Ovary (tissue), 9 donors: ENCODE results near the gene TPRA1. TPM values are rescaled to one million over a fixed set of nuclear protein-coding genes. Genes with fewer than 3 reads are reported as not detected.

Experiments
- DNase-seq, 5 donors: peaks; one replicate each; pipeline ENCODE4 v3.0.0-alpha.2; 2019 to 2020
- H3K27ac ChIP-seq, 2 donors: fragments of 200-600 bp; one replicate each; pipeline versions ENCODE4 v1.5.1 to v1.8.0; 2019 to 2022
- H3K27me3 ChIP-seq: fragments of 200-600 bp; one replicate; pipeline ENCODE4 v1.8.0; 2022
- H3K36me3 ChIP-seq: fragments of 200-600 bp; sonication (generic); one replicate; pipeline ENCODE4 v1.5.1; 2019
- H3K4me1 ChIP-seq: one replicate; pipeline ENCODE4 v1.8.1; 2013; ENCODE audit warnings: mild to moderate bottlenecking, moderate library complexity; ENCODE audit not compliant: insufficient read depth
- H3K4me3 ChIP-seq: fragments of 200-600 bp; sonication (generic); one replicate; pipeline ENCODE4 v1.5.1; 2017
- H3K9me3 ChIP-seq, 2 donors: fragments of 200-600 bp in 1 of 2; sonication (generic) in 1 of 2; one replicate each; pipeline versions ENCODE4 v1.5.1 to v1.8.1; 2013 to 2019; ENCODE audit warnings: mild to moderate bottlenecking in 1 of 2, moderate library complexity in 1 of 2
- EP300 ChIP-seq: sonication (generic); formaldehyde crosslinking; IDR thresholded peaks from one replicate; pipeline ENCODE4 v1.6.1; 2017; ENCODE audit warnings: antibody characterized with exemption
- POLR2A ChIP-seq: fragments of 450-650 bp; IDR thresholded peaks from one replicate; pipeline ENCODE4 v1.6.1; 2017; ENCODE audit warnings: antibody characterized with exemption, mild to moderate bottlenecking, moderate library complexity
- WGBS, 3 donors: extraction: QIAGEN DNeasy Blood & Tissue Kit in 1 of 3; methylation state at CpG; one replicate each; pipeline versions ENCODE4 v1.1.5 to v1.1.7; 2013 to 2017; 5-methylcytosine and 5-hydroxymethylcytosine counted together
- intact Hi-C, 4 donors: fragments of 100-400 bp; cut with DNase I; formaldehyde crosslinking; loops; one replicate each; pipeline versions ENCODE4 v1.11.0 to v1.15.1; 2022 to 2023
- polyA plus RNA-seq, 2 donors: library from polyadenylated mRNA; stranded (reverse); fragments of 200-250 nt in 1 of 2; fragments of 350-450 nt in 1 of 2; fragmentation: Illumina TruSeq in 1 of 2; extraction: RNeasy Lipid Tissue Mini Kit (QIAGEN cat#74804) in 1 of 2; gene quantifications; one replicate each; pipeline ENCODE4 v1.2.3, GENCODE V29; 2013 to 2014
- total RNA-seq, 7 donors: library from RNA; depleted of rRNA in 2 of 7; stranded (reverse); fragments of >200 nt in 2 of 7; fragmentation: NEBNext Ultra II Directional in 3 of 7; extraction: Animal tissue kit (Norgen Biotek cat#: 25700) in 3 of 7; gene quantifications; one replicate each; pipeline versions ENCODE4 v1.1.0 to v1.2.4, GENCODE V29; 2016 to 2023
- TF ChIP-seq, protein P1 (sequence below), 3 donors: fragments of 450-650 bp in 2 of 3; fragments of 200-600 bp in 1 of 3; IDR thresholded peaks; one replicate each; pipeline versions ENCODE4 v1.5.1 to v1.8.0; 2016 to 2022; ENCODE audit warnings: antibody characterized with exemption in 3 of 3, mild to moderate bottlenecking in 1 of 3
- donor health status: DM: no; HTN: no; CAD: no; lungs with moderate emphysema.
- donor health status: DM: no; HTN: no; CAD: no.
- donor health status: Bipolar disorder and iron deficiency.
- donor health status: DM: yes; HTN: yes; CAD: no.
- donor health status: DM: no; HTN: no; CAD: no.
- donor health status: DM: yes; HTN: yes; CAD: no.

The TPRA1 gene
- total and polyA plus RNA-seq, 9 donors, result 6.4 to 40.3 (median 36.6) TPM

DNA sequence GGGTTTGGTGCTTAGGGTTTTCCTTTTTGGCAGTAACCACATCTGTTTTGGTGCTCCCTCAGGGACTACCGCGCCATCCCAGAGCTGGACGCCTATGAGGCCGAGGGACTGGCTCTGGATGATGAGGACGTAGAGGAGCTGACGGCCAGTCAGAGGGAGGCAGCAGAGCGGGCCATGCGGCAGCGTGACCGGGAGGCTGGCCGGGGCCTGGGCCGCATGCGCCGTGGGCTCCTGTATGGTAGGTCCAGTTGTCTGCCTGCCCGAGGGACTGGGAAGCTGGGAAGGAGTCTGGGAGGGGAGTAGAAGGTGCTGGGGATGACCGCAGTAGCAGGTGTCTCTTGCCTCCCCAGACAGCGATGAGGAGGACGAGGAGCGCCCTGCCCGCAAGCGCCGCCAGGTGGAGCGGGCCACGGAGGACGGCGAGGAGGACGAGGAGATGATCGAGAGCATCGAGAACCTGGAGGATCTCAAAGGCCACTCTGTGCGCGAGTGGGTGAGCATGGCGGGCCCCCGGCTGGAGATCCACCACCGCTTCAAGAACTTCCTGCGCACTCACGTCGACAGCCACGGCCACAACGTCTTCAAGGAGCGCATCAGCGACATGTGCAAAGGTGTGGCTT, 14.1 kb upstream of the TPRA1 start:
- Histone ChIP-seq H3K9me3 (no peaks in the 10 kb centered on the region), H3K4me3 (no peak overlapping the region), H3K27ac (no peak overlapping the region), H3K4me1 (no peaks in the 10 kb centered on the region), H3K36me3 (no peaks in the 10 kb centered on the region), H3K27me3 (no peaks in the 10 kb centered on the region)
- TF ChIP-seq, protein P1, sequence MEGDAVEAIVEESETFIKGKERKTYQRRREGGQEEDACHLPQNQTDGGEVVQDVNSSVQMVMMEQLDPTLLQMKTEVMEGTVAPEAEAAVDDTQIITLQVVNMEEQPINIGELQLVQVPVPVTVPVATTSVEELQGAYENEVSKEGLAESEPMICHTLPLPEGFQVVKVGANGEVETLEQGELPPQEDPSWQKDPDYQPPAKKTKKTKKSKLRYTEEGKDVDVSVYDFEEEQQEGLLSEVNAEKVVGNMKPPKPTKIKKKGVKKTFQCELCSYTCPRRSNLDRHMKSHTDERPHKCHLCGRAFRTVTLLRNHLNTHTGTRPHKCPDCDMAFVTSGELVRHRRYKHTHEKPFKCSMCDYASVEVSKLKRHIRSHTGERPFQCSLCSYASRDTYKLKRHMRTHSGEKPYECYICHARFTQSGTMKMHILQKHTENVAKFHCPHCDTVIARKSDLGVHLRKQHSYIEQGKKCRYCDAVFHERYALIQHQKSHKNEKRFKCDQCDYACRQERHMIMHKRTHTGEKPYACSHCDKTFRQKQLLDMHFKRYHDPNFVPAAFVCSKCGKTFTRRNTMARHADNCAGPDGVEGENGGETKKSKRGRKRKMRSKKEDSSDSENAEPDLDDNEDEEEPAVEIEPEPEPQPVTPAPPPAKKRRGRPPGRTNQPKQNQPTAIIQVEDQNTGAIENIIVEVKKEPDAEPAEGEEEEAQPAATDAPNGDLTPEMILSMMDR (IDR thresholded peaks at IDR 0.05), result no peak
- TF ChIP-seq EP300 (no peak), POLR2A (no peak)
- 93 to 94% (median 93%) methylated on average over 41 of the region's 41 CpGs for WGBS, 3 donors
- intact Hi-C loops, result no loop called here
- DNase-seq, result no peak

DNA sequence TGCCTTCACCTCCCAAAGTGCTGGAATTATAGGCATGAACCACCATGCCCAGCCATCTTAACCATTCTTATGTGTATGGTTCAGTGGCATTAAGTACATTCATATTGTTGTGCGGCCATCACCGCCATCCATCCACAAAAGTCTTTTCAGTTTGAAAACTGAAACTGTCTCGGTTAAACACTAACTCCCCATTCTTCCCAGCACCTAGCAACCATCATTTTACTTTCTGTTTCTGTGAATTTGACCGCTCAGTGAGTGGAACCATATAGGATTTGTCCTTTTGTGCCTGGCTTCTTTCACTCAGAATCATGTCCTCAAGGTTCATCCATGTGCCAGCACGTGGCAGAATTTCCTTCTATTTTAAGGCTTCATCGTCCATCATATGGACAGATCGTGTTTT, 13.5 kb upstream of the TPRA1 start:
- no peak for DNase-seq
- H3K9me3 ChIP-seq, result no peaks in the 10 kb centered on the region
- WGBS, 3 donors, result 89 to 91% (median 90%) methylated on average over 7 of the region's 7 CpGs
- intact Hi-C loops, result no loop called here
- no peaks in the 10 kb centered on the region for H3K27me3 ChIP-seq
- no peak for TF ChIP-seq POLR2A
- TF ChIP-seq, protein P1 (IDR thresholded peaks at IDR 0.05), result no peak
- no peak for TF ChIP-seq EP300
- no peak overlapping the region for H3K4me3 ChIP-seq
- H3K4me1 ChIP-seq, result no peaks in the 10 kb centered on the region
- H3K27ac ChIP-seq, result no peak overlapping the region
- H3K36me3 ChIP-seq, result no peaks in the 10 kb centered on the region

- Histone ChIP-seq H3K4me1 (no peaks in the 10 kb centered on the region), H3K27me3 (no peaks in the 10 kb centered on the region), H3K36me3 (no peaks in the 10 kb centered on the region), H3K9me3 (no peaks in the 10 kb centered on the region), H3K4me3 (no peak overlapping the region), H3K27ac (no peak overlapping the region)
- WGBS, 3 donors, result 85 to 86% (median 86%) methylated on average over 6 of the region's 6 CpGs
- intact Hi-C loops, result no loop called here
- TF ChIP-seq POLR2A (no peak), EP300 (no peak)
- TF ChIP-seq, protein P1 (IDR thresholded peaks at IDR 0.05), result no peak
- DNase-seq, result no peak
These were observed 10.4 kb upstream of the TPRA1 start for GRCh38 chr3:127600749-127601456.

GRCh38 chr3:127598841-127599570, 8.5 kb upstream of the TPRA1 start:
- intact Hi-C loops, result loop anchor here in 1 of 4 donors (10.0 kb wide), 1 partner anchor 76 kb away; the partner anchor contains the start of gene ABTB1
- Histone ChIP-seq H3K4me3 (no peak overlapping the region), H3K27ac (no peak overlapping the region), H3K9me3 (no peaks in the 10 kb centered on the region), H3K36me3 (no peaks in the 10 kb centered on the region), H3K4me1 (no peaks in the 10 kb centered on the region), H3K27me3 (no peaks in the 10 kb centered on the region)
- 44 to 48% (median 46%) methylated on average over 14 of the region's 14 CpGs for WGBS, 3 donors
- no peak for DNase-seq
- TF ChIP-seq EP300 (no peak), POLR2A (no peak)
- TF ChIP-seq, protein P1 (IDR thresholded peaks at IDR 0.05), result no peak
